Islet precursor cell (in vitro differentiated cells): ENCODE measurements around the gene MTLN.
A peak's percentile ranks its signal among the peaks of the same experiment; 100 is the strongest.
"Not testable (repeated sequence)": the region's sequence is repeated elsewhere in the genome, so short reads cannot be mapped to it uniquely, and the experiment has no call there.

Experiments
- DNase-seq: peaks from one replicate; pipeline ENCODE4 v3.0.0-alpha.2; 2018

The MTLN gene, protein sequence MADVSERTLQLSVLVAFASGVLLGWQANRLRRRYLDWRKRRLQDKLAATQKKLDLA

GRCh38 chr2:110211938-110212858, at the start of gene MTLN:
Gene MTLN, minus strand, starts transcription at chr2:110212547. Its CDS starts 22 bp downstream, at chr2:110212525.
- peak; percentile 82 for DNase-seq

- not testable (repeated sequence) for DNase-seq
Observed at GRCh38 chr2:110261910-110262309, 49.6 kb upstream of the MTLN start.

GRCh38 chr2:110248081-110248795, 35.9 kb upstream of the MTLN start:
- not testable (repeated sequence) for DNase-seq

GRCh38 chr2:110245488-110246435, 33.4 kb upstream of the MTLN start:
- not testable (repeated sequence) for DNase-seq

GRCh38 chr2:110243283-110243682, 30.9 kb upstream of the MTLN start:
- not testable (repeated sequence) for DNase-seq

- not testable (repeated sequence) for DNase-seq
Observed at GRCh38 chr2:110234514-110234913, 22.2 kb upstream of the MTLN start.

GRCh38 chr2:110229886-110230285, 17.5 kb upstream of the MTLN start:
- not testable (repeated sequence) for DNase-seq

- not testable (repeated sequence) for DNase-seq
Observed at GRCh38 chr2:110222626-110223025, 10.3 kb upstream of the MTLN start.

GRCh38 chr2:110221938-110222337, 9.6 kb upstream of the MTLN start:
- DNase-seq, result no peak

DNA sequence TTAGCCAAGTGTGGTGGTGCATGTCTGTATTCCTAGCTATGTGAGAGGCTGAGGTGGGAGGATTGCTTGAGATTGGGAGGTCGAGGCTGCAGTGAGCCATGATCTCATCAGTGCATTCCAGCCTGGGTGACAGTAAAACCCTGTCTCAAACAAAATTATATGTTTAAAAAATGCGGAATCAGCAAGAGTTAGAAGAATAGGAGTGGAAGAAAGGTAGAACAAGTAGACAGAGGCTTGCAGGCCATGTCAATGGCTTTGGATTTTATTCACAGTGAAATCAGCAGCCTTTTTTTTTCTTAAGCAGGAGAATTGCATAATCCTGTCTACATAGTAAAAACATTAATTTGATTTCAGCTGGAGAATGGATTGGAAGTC, 7.8 kb upstream of the MTLN start:
- no peak for DNase-seq

- DNase-seq, result no peak
Observed at GRCh38 chr2:110219496-110220189, 7.3 kb upstream of the MTLN start.

DNA sequence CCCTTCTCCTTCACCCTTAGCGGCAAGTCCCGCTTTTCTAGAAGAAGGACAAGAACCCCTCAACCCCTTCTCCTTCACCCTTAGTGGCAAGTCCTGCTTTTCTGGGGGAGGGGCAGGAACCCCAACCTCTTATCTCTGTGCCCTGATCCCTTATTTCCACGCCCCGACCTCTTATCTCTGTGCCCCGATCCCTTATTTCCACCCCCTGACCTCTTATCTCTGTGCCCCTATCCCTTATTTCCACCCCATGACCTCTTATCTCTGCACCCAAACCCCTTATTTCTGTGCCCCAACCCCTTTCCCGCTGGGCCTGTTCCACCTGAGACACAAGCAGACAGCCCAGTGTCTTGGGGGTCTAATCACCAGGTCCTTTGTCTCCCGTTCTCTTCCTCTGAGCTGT, 6.5 kb upstream of the MTLN start:
- not testable (repeated sequence) for DNase-seq

DNA sequence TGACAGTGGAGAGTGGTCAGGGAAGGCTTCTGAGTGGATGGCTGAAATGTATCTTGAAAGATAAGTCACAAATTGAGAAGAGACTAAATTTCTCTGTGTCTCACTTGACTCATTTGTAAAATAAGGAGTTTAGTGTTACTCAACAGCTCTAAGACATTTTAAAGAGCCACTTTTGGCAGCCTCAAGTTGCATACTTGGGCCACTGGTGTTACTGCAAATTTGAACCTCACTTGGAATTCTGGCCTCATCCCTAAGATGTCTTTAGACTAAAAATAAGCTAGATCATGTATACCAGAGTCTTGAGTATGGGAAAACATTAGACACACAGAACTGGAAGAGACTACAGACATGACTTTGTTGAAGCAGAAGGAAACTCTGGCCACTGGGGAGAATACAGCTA, 4.5 kb upstream of the MTLN start:
- DNase-seq, result no peak

- DNase-seq, result no peak
Observed at GRCh38 chr2:110216199-110216598, 3.9 kb upstream of the MTLN start.

DNA sequence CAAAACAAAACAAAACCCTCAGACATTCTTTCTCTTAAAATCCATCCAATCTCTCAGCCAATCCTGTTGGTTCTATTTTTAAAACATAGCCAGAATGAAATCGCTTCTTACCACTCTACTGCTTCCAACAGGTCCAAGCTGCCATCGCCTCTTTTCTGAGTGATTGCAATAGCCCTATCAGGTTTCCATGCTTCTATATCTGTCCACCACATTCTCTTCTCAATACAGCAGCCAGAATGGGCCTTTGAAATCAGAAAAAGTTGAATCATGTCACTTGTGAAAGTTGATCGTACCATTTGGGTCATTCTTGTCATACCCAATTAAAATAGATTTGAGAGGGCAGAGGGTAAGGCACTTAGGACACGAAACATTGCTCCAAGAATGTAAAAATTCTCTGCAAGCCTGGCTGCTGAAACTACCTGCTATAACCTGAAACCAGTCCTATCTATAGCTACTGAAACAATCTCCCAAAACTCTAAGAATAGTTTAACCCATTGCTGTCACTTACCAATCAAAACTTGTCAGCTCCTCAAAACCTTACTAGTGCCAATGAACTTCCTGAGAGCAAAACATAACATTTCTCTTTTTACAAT, 3.3 kb upstream of the MTLN start:
- DNase-seq, result no peak

- DNase-seq, result no peak
Observed at GRCh38 chr2:110215091-110215490, 2.7 kb upstream of the MTLN start.

GRCh38 chr2:110213522-110213921, 1.2 kb upstream of the MTLN start:
- DNase-seq, result not testable (repeated sequence)

DNA sequence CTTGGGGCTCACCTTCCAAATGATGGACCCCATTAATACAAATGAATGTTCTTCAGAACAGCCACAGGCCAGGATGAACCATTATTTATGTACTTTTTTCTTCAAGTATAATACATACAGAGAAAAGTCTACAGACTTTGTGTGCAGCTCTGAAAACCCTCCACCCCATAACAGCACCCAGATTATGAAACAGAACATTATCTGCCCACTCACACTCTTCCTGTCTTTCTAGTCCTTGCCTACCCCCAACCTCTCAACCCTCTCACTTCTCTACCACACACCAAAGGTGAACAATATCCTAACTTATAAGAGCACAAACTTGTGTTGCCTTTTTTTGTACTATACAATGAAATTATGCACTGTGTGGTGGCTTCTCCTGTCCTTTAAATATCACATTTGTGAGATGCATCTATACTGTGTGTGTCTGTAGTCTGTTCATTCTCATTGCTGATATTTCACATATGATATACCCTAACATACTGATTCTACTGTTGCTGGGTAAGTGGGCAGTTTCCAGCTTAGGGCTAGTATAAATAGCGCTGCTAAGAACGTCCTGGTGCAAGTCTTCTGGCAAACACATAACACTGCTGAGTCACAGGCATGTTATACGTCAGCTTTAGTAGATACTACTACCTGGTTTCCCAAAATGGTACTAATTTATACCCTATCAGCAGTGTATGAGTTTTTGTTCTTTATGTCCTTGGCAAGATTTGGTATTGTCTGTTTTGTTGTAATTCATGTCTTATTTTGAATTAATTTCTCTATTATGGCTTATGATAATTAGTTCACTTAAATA, 6.5 kb downstream of the MTLN start:
- DNase-seq, result no peak

DNA sequence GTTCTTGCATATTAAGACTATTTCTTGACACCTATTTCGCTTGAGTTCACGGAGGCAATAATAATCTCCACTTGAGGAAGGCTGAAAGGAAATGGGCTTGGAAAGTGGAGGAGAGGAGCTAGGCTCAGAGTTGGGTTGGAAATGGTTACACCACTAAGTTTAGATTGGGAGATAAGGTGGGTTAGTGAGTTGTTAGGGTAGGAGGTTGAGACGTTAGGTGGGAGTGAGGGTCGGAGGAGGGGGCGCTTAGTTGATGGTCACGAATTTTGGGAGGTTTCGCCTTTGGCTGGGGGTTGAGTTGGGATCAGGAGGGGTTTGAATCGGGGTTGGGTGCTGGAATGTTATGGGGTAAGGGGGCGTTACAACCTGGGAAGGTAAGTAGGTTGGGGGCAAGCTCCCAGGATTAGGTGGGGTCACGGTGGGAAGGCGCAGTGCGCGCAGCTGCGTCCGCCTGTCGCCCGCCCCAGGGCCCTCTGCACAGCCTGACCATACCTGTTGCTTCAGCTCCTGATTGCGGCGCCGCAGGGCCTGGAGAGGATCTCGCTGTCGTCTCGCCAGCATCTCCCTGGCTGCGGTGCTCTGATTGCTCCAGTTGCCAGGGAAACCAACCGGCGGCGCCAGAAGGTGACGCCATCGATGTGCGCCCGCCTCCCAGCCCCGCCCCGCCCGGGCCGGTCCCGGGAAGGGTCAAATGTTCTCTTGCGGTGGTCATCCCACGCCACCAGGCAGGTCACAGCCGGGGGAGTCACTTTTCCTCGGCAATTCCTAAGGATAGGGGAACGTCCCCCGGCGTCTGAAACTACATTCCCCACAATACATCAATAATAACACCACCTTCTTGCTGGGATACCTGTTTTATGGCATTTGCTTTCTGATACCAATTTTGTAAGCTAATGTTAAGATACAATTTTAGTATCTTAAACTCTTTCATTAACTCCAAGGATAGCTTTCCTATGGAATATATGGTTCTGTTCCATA, 7.7 kb downstream of the MTLN start, which contains the start of gene NPHP1:
NPHP1 (minus strand) TSS at position 606 of the 978 bp plus-strand sequence; CDS start at position 561, 45 bp downstream.
- DNase-seq, result peak; percentile 97
